ENCODE data around the gene CUEDC2.

CUEDC2 gene

DNA sequence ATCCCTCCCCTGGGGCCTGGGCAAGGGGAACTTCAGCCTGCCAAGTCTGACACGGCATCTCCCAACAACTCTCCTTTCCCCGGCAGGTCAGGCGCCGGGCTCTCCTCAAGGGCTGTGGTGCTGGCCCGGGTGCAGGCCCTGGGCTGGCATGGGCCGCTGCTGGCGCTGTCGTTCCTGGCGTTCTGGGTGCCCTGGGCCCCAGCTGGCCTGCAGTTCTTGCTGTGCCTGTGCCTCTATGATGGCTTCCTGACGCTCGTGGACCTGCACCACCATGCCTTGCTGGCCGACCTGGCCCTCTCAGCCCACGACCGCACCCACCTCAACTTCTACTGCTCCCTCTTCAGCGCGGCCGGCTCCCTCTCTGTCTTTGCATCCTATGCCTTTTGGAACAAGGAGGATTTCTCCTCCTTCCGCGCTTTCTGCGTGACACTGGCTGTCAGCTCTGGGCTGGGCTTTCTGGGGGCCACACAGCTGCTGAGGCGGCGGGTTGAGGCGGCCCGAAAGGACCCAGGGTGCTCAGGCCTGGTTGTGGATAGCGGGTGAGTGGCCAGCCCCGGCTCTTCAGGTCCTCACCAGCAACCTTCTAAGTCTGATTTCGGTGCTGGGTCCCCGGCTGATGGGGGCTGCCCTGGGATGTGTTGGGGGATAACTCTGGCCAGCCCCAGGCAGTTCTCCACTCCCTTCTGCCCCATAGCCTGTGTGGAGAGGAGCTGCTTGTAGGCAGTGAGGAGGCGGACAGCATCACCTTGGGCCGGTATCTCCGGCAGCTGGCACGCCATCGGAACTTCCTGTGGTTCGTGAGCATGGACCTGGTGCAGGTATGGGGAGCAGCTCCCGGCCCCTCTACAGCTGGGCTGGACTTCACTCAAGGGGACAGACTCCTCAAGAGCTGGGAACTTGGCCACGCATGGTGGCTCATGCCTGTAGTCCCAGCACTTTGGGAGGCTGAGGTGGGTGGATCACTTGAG, 38.5 kb upstream of the CUEDC2 start:
- TF ChIP-seq, protein P1, sequence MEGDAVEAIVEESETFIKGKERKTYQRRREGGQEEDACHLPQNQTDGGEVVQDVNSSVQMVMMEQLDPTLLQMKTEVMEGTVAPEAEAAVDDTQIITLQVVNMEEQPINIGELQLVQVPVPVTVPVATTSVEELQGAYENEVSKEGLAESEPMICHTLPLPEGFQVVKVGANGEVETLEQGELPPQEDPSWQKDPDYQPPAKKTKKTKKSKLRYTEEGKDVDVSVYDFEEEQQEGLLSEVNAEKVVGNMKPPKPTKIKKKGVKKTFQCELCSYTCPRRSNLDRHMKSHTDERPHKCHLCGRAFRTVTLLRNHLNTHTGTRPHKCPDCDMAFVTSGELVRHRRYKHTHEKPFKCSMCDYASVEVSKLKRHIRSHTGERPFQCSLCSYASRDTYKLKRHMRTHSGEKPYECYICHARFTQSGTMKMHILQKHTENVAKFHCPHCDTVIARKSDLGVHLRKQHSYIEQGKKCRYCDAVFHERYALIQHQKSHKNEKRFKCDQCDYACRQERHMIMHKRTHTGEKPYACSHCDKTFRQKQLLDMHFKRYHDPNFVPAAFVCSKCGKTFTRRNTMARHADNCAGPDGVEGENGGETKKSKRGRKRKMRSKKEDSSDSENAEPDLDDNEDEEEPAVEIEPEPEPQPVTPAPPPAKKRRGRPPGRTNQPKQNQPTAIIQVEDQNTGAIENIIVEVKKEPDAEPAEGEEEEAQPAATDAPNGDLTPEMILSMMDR (conservative IDR thresholded peaks at IDR 0.05; ENCODE audit: low read depth, low read length) = no peak
- no peak for DNase-seq (ENCODE audit: low read depth)
- no peak overlapping the region for H3K4me3 ChIP-seq (ENCODE audit: low read length)

DNA sequence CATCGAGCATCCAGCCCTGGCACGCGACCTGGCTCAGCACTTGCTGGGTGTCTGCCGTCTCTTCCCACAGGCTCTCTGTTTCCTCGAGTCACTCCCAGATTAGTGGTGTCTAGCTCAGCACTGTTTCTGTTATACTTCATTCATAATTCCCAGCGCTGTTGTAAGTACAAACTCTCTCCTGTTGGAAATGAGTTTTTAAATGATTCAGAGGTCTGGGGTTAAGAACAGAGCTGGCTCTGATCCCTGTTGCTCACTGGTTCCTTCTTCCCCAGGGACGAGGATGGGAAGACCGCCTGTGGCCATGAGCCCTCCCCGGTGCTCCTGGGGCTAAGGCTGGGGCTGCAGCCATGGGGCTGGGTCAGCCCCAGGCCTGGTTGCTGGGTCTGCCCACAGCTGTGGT, 36.3 kb upstream of the CUEDC2 start:
- TF ChIP-seq, protein P1 (conservative IDR thresholded peaks at IDR 0.05; ENCODE audit: low read depth, low read length) = no peak
- no peak for DNase-seq (ENCODE audit: low read depth)
- no peak overlapping the region for H3K4me3 ChIP-seq (ENCODE audit: low read length)

DNA sequence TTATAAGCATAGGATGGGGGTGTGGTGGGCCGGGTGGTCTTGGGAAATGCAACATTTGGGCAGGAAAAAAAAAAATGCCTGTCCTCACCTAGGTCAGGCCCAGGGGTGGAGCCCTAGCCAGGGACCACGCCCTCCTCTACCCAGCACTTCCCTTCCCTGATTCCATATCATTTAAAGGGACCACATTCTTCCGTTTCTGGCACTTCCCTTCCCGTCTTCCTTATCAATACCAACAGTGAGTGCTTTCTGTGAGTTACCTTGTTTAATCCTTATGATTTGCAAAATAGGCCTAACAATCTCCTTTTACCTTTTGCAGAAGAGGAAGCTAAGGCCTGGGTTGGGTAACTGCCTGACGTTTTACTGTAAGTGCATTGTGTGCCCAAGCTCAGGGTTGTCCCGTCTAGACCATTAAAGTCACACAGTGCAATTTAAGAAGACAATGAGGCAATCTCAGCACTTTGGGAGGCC, 35.6 kb upstream of the CUEDC2 start:
- TF ChIP-seq, protein P1 (conservative IDR thresholded peaks at IDR 0.05; ENCODE audit: low read depth, low read length) = no peak
- DNase-seq (ENCODE audit: low read depth) = no peak
- no peak overlapping the region for H3K4me3 ChIP-seq (ENCODE audit: low read length)

DNA sequence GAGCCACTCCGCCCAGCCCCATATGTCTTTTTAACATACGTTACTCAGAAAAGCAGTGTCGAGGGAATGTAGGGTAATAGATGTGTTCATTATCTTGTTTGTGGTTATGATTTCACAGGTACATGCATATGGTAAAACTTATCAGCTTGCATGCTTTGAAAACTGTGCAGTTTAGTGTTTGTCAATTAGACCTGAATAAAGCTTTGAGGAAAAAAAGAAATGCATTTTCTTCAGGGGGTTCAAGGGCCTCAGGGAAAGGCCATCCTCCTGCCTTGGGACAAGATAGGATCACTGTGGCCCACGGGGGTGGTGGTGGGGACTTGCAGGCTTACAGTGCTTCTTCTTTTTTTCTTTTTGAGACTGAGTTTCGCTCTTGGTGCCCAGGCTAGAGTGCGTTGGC, 34.9 kb upstream of the CUEDC2 start:
- DNase-seq (ENCODE audit: low read depth) = no peak
- TF ChIP-seq, protein P1 (conservative IDR thresholded peaks at IDR 0.05; ENCODE audit: low read depth, low read length) = no peak
- H3K4me3 ChIP-seq (ENCODE audit: low read length) = no peak overlapping the region

DNA sequence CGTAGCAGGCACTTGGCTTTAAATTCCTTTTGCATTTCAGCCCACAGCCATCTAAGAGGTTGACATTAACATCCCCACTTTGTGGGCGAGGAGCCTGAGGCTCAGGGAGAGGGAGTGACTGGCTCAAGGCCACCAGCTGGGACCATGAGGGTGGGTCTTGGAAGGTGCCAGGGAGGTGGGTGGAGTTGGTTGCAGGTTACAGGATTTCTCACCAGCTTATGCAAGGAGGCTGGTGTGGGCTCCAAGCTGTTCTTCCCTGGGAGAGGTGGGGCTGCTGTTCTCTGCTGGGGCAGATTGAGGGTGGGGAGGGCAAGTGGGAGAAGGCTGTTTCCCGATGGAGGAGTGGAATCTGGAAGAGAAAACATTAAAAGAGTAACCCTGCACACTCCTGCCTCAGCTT, 33.1 kb upstream of the CUEDC2 start:
- H3K4me3 ChIP-seq (ENCODE audit: low read length) = no peak overlapping the region
- TF ChIP-seq, protein P1 (conservative IDR thresholded peaks at IDR 0.05; ENCODE audit: low read depth, low read length) = no peak
- no peak for DNase-seq (ENCODE audit: low read depth)

- no peak for DNase-seq (ENCODE audit: low read depth)
- TF ChIP-seq, protein P1 (conservative IDR thresholded peaks at IDR 0.05; ENCODE audit: low read depth, low read length) = no peak
Measured at GRCh38 chr10:102463983-102464382, 31.6 kb upstream of the CUEDC2 start.

More at GRCh38 chr10:102463983-102464382, 31.6 kb upstream of the CUEDC2 start:
- H3K4me3 ChIP-seq (ENCODE audit: low read length) = no peak overlapping the region

Measured in retinal pigment epithelial cell (primary cell).